PC-9 (cell line): ENCODE data around the gene CLCF1.

Experiments used
- CTCF ChIP-seq: fragments of 200-600 bp; sonication (generic); conservative IDR thresholded peaks from 2 replicates; pipeline ENCODE4 v1.6.1; 2017; ENCODE audit warnings: mixed run types, antibody characterized with exemption, mild to moderate bottlenecking, moderate library complexity
- EZH2 ChIP-seq: fragments of 200-600 bp; sonication (generic); IDR thresholded peaks from 2 replicates; pipeline ENCODE4 v1.8.0; 2017; ENCODE audit warnings: antibody characterized with exemption, low read depth

- no peak for TF ChIP-seq EZH2
- no peak for TF ChIP-seq CTCF
Observed at GRCh38 chr11:67390947-67391303, 17.5 kb upstream of the CLCF1 start.
